GM18909 (cell line): ENCODE data around the gene MEPCE.

Source experiments
- ATAC-seq: cut with Tn5 transposase; IDR thresholded peaks from one replicate; pipeline ENCODE4 v1.9.1; 2021; ENCODE audit warnings: mild to moderate bottlenecking; ENCODE audit not compliant: unreplicated experiment, poor library complexity

Gene MEPCE

GRCh38 chr7:100402241-100402640 lies 27.4 kb upstream of the MEPCE start:
- ATAC-seq = no peak

DNA sequence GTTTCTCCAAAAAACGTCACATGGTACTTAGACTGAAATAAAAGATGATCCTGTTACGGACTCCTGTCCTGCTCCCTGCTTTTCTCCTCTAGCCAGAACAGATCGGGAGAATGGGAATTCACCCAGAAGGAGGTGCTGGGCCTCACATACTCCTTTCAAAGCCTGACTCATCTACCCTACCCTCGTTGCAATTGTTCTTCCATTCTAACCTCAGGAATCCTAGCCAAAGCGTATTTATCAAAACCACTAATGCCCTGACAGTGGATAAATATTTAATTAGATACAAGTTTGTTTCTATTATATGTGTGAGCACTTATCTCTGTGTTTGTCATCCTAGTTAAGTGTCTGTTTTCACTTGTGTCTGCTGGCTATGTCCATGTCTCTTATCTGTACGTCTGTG lies 22.9 kb upstream of the MEPCE start:
- no peak for ATAC-seq

GRCh38 chr7:100407285-100408180 lies 22.1 kb upstream of the MEPCE start:
- ATAC-seq = no peak

DNA sequence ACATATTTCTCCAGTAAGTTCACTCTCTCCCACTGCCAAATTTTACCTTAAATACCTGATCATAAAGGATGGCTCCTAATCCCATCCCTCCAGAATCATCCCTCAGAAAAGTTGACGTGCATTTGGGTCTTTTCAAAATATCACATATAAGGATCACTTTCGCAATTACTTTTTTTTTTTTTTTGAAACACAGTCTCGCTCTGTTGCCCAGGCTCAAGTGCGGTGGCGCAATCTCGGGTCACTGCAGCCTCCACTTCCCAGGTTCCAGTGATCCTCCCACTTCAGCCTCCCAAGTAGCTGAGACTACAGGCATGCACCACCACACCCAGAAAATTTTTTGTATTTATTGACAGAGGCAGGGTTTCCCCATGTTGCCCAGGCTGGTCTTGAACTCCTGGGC lies 18.5 kb upstream of the MEPCE start:
- no peak for ATAC-seq

DNA sequence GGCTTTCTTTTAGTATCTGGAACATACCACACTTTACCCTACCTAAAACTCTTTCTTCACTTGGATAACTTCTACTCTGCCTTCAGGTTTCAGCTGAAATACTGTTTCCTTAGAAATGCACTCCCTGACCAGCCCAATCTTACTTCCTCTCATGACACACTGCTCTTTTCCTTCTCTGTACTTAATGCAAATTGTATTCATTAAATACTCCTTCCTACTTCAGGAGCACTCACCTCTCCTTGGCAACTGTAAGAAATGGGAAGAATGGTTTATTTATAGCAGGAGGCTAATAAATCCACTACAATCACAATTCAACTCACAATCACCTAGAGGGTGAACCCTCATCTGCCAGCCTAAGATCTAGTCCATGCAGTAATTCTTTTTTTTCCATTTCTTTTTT lies 16.3 kb upstream of the MEPCE start:
- ATAC-seq = no peak

DNA sequence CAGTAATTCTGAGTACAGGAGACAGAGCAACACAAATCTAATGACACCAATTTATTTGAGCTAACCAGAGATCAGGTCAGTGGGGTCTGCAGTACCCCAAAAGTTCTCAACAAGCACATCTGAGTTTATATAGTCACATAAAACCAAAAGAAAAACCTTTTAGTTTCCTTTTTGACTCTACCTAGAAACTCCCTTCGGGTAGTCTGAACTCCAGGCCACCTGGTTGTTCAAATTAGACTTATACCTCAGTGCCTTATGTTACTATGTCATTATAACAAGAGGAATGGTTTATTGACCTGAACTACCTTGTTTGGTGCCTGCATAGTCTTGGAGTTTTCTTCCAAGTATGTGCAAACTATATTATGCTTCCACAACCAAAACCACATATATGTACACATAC lies 15.7 kb upstream of the MEPCE start:
- no peak for ATAC-seq

DNA sequence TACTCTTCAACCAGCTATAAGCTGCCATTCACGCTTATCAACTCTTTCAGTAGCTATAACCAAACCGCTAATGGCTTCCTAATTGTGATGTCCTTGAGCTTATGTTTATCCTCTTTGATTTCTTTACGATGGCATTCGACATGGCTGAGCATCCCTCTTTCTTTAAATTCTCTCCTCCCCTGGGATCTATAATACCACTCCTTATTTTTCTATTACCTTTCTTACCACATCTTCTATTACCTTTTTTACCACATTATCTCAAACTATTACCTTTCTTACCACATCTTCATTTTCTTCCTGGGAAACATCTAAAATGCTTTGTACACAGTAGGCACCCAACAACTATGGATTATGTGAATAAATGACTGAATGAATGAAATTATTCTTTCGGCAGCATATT lies 14.2 kb upstream of the MEPCE start:
- no peak for ATAC-seq

- ATAC-seq = no peak
These were observed 10.5 kb upstream of the MEPCE start for GRCh38 chr7:100418930-100419659.

DNA sequence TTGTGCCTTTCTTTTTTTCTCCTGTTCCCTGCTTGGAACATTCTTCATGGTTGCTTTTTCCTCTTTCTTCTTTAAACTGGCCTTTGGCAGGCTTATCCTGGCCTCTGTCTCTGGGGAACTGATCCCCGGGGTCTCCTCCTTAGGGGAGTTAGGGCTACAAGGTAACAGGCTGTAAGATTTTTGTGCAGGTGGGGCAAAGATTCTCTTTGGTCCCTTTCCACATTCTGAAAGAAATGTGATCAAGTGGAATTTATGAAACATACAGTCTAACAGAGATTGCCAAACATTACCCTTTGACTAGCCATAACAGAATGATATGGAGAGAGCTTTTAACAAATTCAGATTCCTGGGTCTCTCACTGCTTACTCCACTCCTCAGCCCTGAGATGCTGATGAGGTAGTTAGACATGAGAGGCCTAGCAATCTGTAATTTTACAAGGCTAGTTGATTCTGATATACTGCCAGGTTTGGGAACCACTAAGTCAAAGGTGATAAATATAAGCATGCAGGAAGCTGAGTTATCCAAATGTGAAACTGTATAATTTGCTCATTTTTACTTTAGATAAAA lies 9.9 kb upstream of the MEPCE start:
- ATAC-seq = no peak

DNA sequence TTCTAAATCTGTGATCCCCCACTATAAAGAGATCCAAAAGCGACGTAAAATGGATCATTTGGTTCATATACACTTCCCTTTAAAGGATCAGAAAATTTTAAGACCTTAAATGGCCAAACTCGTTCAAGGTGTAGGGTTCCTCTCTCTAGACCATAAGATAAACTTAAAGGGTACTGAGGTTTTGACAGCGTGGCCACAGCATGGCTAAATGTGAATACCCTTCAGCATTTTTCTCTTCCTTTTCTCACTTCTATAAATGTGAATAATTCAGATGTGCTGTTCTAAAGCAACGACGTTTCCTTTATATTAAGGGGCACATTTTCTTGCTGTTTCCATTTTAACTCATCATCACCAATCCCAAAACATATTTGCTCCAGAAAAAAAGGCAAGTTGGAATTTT lies 6.3 kb upstream of the MEPCE start:
- ATAC-seq = no peak

- ATAC-seq = no peak
These were observed 4.3 kb upstream of the MEPCE start for GRCh38 chr7:100425347-100425746.

DNA sequence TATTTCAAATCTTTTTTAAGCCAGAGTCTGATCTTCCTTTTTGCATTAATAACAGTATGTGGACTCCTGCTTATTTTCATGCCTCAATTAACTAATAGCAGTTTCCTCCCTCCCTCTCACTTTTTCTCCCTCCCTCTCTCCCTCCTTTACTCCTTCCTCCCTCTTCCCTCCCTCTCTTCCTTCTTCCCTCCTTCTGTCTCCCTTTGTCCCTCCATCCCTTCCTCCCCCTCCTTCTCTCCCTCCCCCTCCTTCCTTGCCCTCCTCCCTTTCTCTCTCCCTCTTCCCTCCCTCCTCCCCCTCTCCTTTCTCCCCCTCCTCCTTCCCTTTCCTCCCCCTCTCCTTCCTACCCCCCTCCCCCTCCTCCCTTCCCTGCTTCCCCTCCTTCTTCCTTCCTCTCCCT lies 3.1 kb upstream of the MEPCE start:
- no peak for ATAC-seq

DNA sequence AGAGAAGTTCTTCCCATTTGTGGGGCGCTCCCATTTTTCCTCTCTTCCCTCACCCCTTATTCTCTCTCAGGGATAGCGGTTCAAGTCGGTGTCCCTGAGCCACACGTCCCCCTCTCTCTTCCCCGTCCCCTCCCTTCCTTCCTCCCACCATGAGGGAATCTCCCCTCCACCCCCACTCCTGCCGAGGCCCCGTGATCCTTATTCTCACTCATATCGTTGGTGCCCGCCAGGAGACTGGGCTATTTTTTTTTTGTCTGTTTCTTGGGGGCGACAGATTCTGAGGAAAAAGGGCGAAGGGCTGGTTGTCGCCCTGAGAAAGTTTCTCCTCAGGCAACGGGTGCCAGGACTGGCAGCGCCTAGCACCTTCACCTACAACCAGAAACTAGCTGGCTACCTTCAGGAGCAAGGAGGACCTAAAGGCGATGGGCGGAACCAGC lies 1.9 kb upstream of the MEPCE start:
- ATAC-seq = no peak

DNA sequence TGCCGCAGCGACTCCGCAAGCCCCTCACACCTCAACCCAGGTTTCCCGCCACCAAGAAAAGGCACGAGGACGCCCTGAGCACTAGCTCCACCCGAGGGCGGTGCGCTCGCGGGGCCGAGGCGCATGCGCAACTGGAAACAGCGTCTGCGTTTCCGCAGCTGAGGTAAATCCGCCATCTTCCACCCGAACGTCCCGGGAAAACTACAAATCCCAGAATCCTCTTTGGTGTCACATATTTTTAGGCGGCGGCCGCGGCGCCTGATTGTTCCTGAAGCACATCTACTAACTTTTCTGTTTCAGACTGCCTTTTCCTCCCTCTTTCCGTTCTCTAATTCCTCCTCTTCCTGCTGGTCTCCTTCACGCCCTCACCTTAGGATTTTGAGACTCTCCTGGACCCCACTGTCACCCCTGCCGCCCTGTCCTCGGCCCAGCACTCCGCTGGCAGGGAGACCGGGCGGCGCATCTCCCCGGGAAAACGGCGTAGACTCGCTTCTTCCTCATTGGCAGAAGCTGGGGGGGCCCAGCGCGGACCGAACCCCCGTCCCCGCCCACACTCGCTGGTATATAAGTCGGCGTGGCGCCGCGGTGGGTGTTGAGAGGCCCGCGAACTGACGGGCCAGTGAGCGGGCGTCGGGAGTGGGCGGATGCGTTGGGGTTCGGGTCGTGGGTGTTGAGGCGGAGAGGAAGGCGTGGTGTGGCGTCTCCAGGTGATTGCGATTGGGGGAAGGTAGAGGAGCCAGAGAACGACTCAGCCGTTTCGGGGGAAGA lies 1.2 kb upstream of the MEPCE start, which contains the start of gene ZCWPW1:
Gene ZCWPW1 (minus strand): TSS at position 505 of the 768 bp plus-strand sequence. CDS start 8,054 bp downstream, outside the sequence.
- ATAC-seq = peak; percentile 49

- ATAC-seq = peak; percentile 48
These were observed 529 bp upstream of the MEPCE start for GRCh38 chr7:100428967-100429636.

- no peak for ATAC-seq
These were observed 1.1 kb downstream of the MEPCE start for GRCh38 chr7:100430493-100431285.

- ATAC-seq = no peak
These were observed 1.7 kb downstream of the MEPCE start for GRCh38 chr7:100431286-100431735.

- no peak for ATAC-seq
These were observed 2.4 kb downstream of the MEPCE start for GRCh38 chr7:100432053-100432452.
